Activated CD4-positive, alpha-beta T cell treated with anti-CD3 and anti-CD28 coated beads, Interleukin-2, Interleukin-6, amounts not matched to agents 100 ng/mL and 50 ng/mL, durations not matched to agents 16 hours and 8 hours (primary cell): Measurements from ENCODE around the gene DMWD.

Source experiments
- DNase-seq: peaks from one replicate; pipeline ENCODE4 v3.0.0-alpha.2; 2020

Gene DMWD

GRCh38 chr19:45785781-45786532 lies 6.7 kb downstream of the DMWD start:
- DNase-seq = no peak

- no peak for DNase-seq
Measured at GRCh38 chr19:45785097-45785496, 7.5 kb downstream of the DMWD start.

- DNase-seq = no peak
Measured at GRCh38 chr19:45784096-45784495, 8.5 kb downstream of the DMWD start.

- DNase-seq = no peak
Measured at GRCh38 chr19:45782820-45783785, 9.5 kb downstream of the DMWD start.

- DNase-seq = no peak
Measured at GRCh38 chr19:45782162-45782691, 10.4 kb downstream of the DMWD start, which contains the start of gene DMPK. TSS of gene DMPK (minus strand) at chr19:45782490. CDS start at chr19:45782352, 138 bp downstream.

GRCh38 chr19:45781214-45782161 lies 11.2 kb downstream of the DMWD start:
- no peak for DNase-seq

- no peak for DNase-seq
Measured at GRCh38 chr19:45780448-45781213, 12.0 kb downstream of the DMWD start.

- no peak for DNase-seq
Measured at GRCh38 chr19:45780146-45780447, 12.5 kb downstream of the DMWD start.

GRCh38 chr19:45779231-45780145 lies 13.2 kb downstream of the DMWD start:
- peak; percentile 96 for DNase-seq

- DNase-seq = no peak
Measured at GRCh38 chr19:45778010-45778661, 14.5 kb downstream of the DMWD start.

- DNase-seq = no peak
Measured at GRCh38 chr19:45777395-45777961, 15.2 kb downstream of the DMWD start.

GRCh38 chr19:45774765-45775164 lies 17.9 kb downstream of the DMWD start:
- no peak for DNase-seq

GRCh38 chr19:45773384-45773783 lies 19.3 kb downstream of the DMWD start:
- DNase-seq = no peak

GRCh38 chr19:45772912-45773311 lies 19.7 kb downstream of the DMWD start:
- no peak for DNase-seq

- DNase-seq = no peak
Measured at GRCh38 chr19:45772130-45772840, 20.4 kb downstream of the DMWD start.

GRCh38 chr19:45771311-45771933 lies 21.2 kb downstream of the DMWD start:
- DNase-seq = no peak

GRCh38 chr19:45770192-45771101 lies 22.2 kb downstream of the DMWD start:
- DNase-seq = peak; percentile 94
